OCI-LY1 (cell line): ENCODE data around the gene CHN2.

Experiments
- H2AFZ ChIP-seq: fragments of 200-600 bp; sonication (generic), shearing (Covaris generic); 2 replicates; pipeline ENCODE4 v1.6.0; 2014; ENCODE audit warnings: antibody characterized with exemption, mild to moderate bottlenecking, low read length
- H3F3A ChIP-seq: fragments of 200-600 bp; sonication (generic), shearing (Covaris generic); 2 replicates; pipeline ENCODE4 v1.6.0; 2014; ENCODE audit warnings: mild to moderate bottlenecking, antibody characterized with exemption, low read length, moderate library complexity; ENCODE audit not compliant: insufficient read depth
- H3K27ac ChIP-seq: fragments of 200-600 bp; sonication (generic); 2 replicates; pipeline ENCODE4 v1.5.1; 2014; ENCODE audit warnings: low read length, mixed run types, mild to moderate bottlenecking, low read depth; ENCODE audit not compliant: poor library complexity, severe bottlenecking
- H3K27me3 ChIP-seq: fragments of 200-600 bp; sonication (generic); 2 replicates; pipeline ENCODE4 v1.6.0; 2014; ENCODE audit warnings: antibody characterized with exemption, mild to moderate bottlenecking, low read length, moderate library complexity; ENCODE audit not compliant: insufficient read depth
- H3K36me3 ChIP-seq: fragments of 200-600 bp; sonication (generic); 2 replicates; pipeline ENCODE4 v1.6.1; 2014; ENCODE audit warnings: mild to moderate bottlenecking, antibody characterized with exemption, low read length, moderate library complexity, mixed read lengths; ENCODE audit not compliant: insufficient read depth
- H3K4me1 ChIP-seq: fragments of 200-600 bp; sonication (generic); 2 replicates; pipeline ENCODE4 v1.5.1; 2014; ENCODE audit warnings: mild to moderate bottlenecking, low read length, moderate library complexity; ENCODE audit not compliant: insufficient read depth, severe bottlenecking
- H3K4me2 ChIP-seq: fragments of 200-600 bp; sonication (generic), shearing (Covaris generic); 2 replicates; pipeline ENCODE4 v1.6.1; 2014; ENCODE audit warnings: low read length
- H3K4me3 ChIP-seq: fragments of 200-600 bp; sonication (generic); 2 replicates; pipeline ENCODE4 v1.5.1; 2014; ENCODE audit warnings: low read length, low read depth, mild to moderate bottlenecking, mixed read lengths; ENCODE audit not compliant: poor library complexity, severe bottlenecking
- H3K79me2 ChIP-seq: fragments of 200-600 bp; shearing (Covaris generic); 2 replicates; pipeline ENCODE4 v1.6.1; 2016; ENCODE audit warnings: mixed run types, low read length, mixed read lengths; ENCODE audit not compliant: insufficient read depth
- H3K9ac ChIP-seq: fragments of 200-600 bp; sonication (generic), shearing (Covaris generic); 2 replicates; pipeline ENCODE4 v1.6.1; 2014; ENCODE audit warnings: mild to moderate bottlenecking, low read length, mixed read lengths
- H3K9me2 ChIP-seq: fragments of 200-600 bp; sonication (generic), shearing (Covaris generic); 2 replicates; pipeline ENCODE4 v1.6.1; 2014; ENCODE audit warnings: low read depth, mild to moderate bottlenecking, low read length, mixed read lengths
- H3K9me3 ChIP-seq: fragments of 200-600 bp; shearing (Covaris generic); 2 replicates; pipeline ENCODE4 v1.6.1; 2014; ENCODE audit warnings: low read length, mixed read lengths
- H4K20me1 ChIP-seq: fragments of 200-600 bp; sonication (generic), shearing (Covaris generic); 2 replicates; pipeline ENCODE4 v1.6.0; 2016; ENCODE audit warnings: mild to moderate bottlenecking, low read length; ENCODE audit not compliant: insufficient read depth
- EZH2 ChIP-seq: fragments of 200-600 bp; sonication (generic), shearing (Covaris generic); IDR thresholded peaks from 2 replicates; pipeline ENCODE4 v1.8.0; 2017; ENCODE audit warnings: borderline replicate concordance, mixed run types, mild to moderate bottlenecking, antibody characterized with exemption, low read length, moderate library complexity, mixed read lengths
- TF ChIP-seq, protein P1 (sequence below): fragments of 200-600 bp; sonication (generic), shearing (Covaris generic); IDR thresholded peaks from 2 replicates; pipeline ENCODE4 v1.5.1; 2017; ENCODE audit warnings: mild to moderate bottlenecking, antibody characterized with exemption, low read length, moderate library complexity, mixed read lengths

Gene CHN2

GRCh38 chr7:29429401-29429800 is 234.8 kb downstream of the CHN2 start:
- H3K4me2 ChIP-seq: no peak overlapping the region
- H3K9ac ChIP-seq: no peak overlapping the region
- H3K9me3 ChIP-seq: no peaks in the 10 kb centered on the region
- H3K9me2 ChIP-seq: no peaks in the 10 kb centered on the region
- no peaks in the 10 kb centered on the region; the same call in 1 of the 2 replicates for H3K27me3 ChIP-seq
- H2AFZ ChIP-seq: no peak overlapping the region
- no peak overlapping the region for H3K4me3 ChIP-seq
- H3K27ac ChIP-seq: no peak overlapping the region
- H3K4me1 ChIP-seq: no peaks in the 10 kb centered on the region
- H4K20me1 ChIP-seq: no peaks in the 10 kb centered on the region
- TF ChIP-seq, protein P1, sequence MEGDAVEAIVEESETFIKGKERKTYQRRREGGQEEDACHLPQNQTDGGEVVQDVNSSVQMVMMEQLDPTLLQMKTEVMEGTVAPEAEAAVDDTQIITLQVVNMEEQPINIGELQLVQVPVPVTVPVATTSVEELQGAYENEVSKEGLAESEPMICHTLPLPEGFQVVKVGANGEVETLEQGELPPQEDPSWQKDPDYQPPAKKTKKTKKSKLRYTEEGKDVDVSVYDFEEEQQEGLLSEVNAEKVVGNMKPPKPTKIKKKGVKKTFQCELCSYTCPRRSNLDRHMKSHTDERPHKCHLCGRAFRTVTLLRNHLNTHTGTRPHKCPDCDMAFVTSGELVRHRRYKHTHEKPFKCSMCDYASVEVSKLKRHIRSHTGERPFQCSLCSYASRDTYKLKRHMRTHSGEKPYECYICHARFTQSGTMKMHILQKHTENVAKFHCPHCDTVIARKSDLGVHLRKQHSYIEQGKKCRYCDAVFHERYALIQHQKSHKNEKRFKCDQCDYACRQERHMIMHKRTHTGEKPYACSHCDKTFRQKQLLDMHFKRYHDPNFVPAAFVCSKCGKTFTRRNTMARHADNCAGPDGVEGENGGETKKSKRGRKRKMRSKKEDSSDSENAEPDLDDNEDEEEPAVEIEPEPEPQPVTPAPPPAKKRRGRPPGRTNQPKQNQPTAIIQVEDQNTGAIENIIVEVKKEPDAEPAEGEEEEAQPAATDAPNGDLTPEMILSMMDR: no peak
- no peak for TF ChIP-seq EZH2
- H3K36me3 ChIP-seq: no peaks in the 10 kb centered on the region
- no peaks in the 10 kb centered on the region for H3F3A ChIP-seq
- no peaks in the 10 kb centered on the region for H3K79me2 ChIP-seq

DNA sequence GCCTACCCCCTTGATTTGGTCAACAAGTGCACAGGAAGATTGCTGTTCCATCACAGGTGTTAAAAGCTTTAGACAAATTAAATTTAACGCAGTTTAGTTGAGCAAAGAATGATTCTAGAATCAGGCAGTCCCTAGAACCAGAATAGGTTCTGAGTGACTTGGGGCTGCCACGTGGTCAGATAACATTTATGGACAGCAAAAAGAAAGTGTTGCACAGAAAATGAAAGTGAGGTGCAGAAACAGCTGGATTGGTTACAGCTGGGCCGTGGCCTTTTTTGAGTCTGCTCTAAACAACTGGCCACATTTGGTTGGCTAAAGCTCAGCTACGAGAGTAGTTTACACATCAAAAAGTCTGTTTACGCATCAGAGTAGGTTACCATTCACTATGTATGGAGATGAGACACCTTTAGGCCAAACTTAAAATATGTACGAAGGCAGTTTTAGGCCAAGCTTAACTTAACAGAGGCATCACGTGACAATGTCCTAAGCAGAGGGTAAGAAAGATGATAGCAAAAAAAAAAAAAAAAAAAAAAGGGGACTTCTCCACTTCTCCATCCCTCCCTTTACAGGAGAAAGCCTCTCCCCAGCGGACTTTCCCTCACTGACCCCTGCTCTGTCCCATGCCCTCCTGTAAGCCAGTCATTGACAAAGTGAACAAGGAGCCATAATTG is 235.8 kb downstream of the CHN2 start:
- H4K20me1 ChIP-seq: no peaks in the 10 kb centered on the region
- H3K36me3 ChIP-seq: no peaks in the 10 kb centered on the region
- H3K27ac ChIP-seq: no peak overlapping the region
- no peaks in the 10 kb centered on the region for H3K9me2 ChIP-seq
- no peaks in the 10 kb centered on the region for H3K27me3 ChIP-seq
- no peak overlapping the region for H3K9ac ChIP-seq
- H3K4me1 ChIP-seq: no peaks in the 10 kb centered on the region
- no peaks in the 10 kb centered on the region for H3K9me3 ChIP-seq
- TF ChIP-seq, protein P1: no peak
- no peak for TF ChIP-seq EZH2
- no peak overlapping the region for H3K4me3 ChIP-seq
- no peak overlapping the region for H2AFZ ChIP-seq
- no peaks in the 10 kb centered on the region for H3F3A ChIP-seq
- H3K79me2 ChIP-seq: no peaks in the 10 kb centered on the region
- no peak overlapping the region for H3K4me2 ChIP-seq

DNA sequence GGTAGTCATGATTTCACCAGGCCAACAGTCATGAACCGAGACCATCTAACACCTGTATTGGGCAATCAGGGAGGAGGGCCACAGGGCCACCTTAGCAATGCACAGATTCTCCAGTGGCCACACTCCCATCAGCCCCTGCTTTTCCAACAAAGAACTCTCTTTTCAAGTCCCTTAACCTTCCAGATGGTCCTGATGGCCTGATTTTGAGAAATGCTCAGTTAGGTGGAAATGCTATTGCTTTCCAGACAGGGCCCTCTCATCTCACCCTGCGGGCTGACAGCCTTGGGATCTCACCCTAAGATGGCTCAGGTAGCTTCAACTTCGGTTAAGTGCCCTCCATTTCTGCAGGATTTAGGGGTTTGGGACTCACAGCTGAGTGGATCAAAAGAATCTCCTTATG is 237.1 kb downstream of the CHN2 start:
- no peaks in the 10 kb centered on the region for H3K27me3 ChIP-seq
- no peaks in the 10 kb centered on the region for H3K9me3 ChIP-seq
- no peak overlapping the region for H2AFZ ChIP-seq
- no peak overlapping the region for H3K4me2 ChIP-seq
- H3K9ac ChIP-seq: no peak overlapping the region
- no peaks in the 10 kb centered on the region for H3K79me2 ChIP-seq
- no peak overlapping the region for H3K4me3 ChIP-seq
- H3K27ac ChIP-seq: no peak overlapping the region
- H3K9me2 ChIP-seq: no peaks in the 10 kb centered on the region
- no peaks in the 10 kb centered on the region for H3K36me3 ChIP-seq
- TF ChIP-seq EZH2: no peak
- TF ChIP-seq, protein P1: no peak
- H3F3A ChIP-seq: no peaks in the 10 kb centered on the region
- no peaks in the 10 kb centered on the region for H3K4me1 ChIP-seq
- no peaks in the 10 kb centered on the region for H4K20me1 ChIP-seq
